ENCODE data around the gene ELOVL2.

Gene ELOVL2

DNA sequence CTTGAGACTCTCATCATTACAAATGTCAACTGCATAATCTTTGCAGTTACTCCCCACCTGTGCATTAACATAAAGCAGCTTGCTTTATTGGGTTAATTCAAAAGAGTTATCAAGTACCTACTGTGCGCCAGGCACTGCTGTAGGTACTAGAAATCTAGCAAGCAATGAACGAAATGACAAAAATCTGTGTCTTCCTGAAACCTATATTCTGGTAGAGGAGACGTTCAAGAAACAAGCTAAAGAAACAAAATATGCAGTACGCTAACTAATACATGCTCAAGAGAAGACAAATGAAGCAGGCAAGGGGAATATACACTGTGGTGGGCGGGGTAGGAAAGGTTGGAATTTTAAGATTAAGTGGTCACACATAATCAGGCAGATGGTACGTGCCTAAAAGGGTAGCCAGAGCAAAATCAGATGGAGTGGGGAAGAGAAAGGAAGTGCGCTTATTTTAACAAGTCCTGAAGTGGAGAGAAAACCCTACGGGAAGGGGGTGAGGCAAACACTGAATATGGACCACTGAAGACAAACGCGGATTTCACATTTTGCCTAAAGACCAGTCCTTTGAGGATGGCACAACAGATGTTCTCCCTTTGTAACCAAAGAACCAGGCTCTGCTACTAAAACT lies 1.2 kb downstream of the ELOVL2 start:
- Histone ChIP-seq H3K36me3 (no peaks in the 10 kb centered on the region), H3K4me3 (no peak overlapping the region), H3K27ac (no peak overlapping the region), H3K9me3 (peaks cover 0 to 4% (median 0%) of the 10 kb centered on the region in 3 donors), H3K27me3 (peaks cover 0 to 62% of the 10 kb centered on the region in 2 donors), H3K4me1 (peaks cover 0 to 14% (median 13%) of the 10 kb centered on the region in 4 donors)
- intact Hi-C loops (cut with DNase I; ENCODE audit: low total_unique reads), result no loop called here
- no peak for DNase-seq
- TF ChIP-seq, protein P1, sequence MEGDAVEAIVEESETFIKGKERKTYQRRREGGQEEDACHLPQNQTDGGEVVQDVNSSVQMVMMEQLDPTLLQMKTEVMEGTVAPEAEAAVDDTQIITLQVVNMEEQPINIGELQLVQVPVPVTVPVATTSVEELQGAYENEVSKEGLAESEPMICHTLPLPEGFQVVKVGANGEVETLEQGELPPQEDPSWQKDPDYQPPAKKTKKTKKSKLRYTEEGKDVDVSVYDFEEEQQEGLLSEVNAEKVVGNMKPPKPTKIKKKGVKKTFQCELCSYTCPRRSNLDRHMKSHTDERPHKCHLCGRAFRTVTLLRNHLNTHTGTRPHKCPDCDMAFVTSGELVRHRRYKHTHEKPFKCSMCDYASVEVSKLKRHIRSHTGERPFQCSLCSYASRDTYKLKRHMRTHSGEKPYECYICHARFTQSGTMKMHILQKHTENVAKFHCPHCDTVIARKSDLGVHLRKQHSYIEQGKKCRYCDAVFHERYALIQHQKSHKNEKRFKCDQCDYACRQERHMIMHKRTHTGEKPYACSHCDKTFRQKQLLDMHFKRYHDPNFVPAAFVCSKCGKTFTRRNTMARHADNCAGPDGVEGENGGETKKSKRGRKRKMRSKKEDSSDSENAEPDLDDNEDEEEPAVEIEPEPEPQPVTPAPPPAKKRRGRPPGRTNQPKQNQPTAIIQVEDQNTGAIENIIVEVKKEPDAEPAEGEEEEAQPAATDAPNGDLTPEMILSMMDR (IDR thresholded peaks at IDR 0.05), result no peak

DNA sequence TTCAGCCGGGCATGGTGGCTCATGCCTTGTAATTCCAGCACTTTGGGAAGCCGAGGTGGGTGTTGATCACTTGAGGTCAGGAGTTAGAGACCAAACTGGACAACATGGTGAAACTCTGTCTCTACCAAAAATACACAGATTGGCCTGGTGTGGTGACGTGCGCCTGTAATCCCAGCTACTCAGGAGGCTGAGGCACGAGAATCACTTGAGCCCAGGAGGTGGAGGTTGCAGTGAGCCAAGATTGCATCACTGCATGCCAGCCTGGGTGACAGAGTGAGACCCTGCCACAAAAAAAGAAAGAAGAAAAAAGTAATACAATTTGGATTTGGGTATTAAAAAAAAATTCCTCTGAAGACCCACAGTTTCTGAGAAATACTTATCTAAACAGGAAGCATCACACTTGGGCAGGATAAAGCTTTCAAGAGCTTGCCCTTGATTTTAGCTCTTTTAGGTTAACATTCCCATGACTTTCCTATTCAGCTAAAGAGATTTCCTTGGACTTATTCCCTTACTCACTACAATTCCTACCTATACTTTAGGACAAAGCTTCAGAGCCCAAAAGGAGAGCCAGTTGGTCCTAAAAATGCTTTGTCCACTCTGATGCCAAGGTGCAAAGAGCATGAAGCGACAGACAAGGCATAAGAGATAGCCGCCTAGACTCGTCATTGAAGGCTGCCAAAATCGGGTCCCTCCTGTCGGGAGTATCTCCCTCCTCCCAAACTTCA lies 1.9 kb downstream of the ELOVL2 start:
- no peak for DNase-seq
- H3K4me1 ChIP-seq, result peaks cover 0 to 14% (median 13%) of the 10 kb centered on the region in 4 donors
- intact Hi-C loops (cut with DNase I; ENCODE audit: low total_unique reads), result no loop called here
- TF ChIP-seq, protein P1 (IDR thresholded peaks at IDR 0.05), result no peak
- no peak overlapping the region for H3K4me3 ChIP-seq
- peaks cover 0 to 56% of the 10 kb centered on the region in 2 donors for H3K27me3 ChIP-seq
- H3K36me3 ChIP-seq, result no peaks in the 10 kb centered on the region
- H3K27ac ChIP-seq, result no peak overlapping the region
- H3K9me3 ChIP-seq, result peaks cover 0 to 4% (median 0%) of the 10 kb centered on the region in 3 donors

DNA sequence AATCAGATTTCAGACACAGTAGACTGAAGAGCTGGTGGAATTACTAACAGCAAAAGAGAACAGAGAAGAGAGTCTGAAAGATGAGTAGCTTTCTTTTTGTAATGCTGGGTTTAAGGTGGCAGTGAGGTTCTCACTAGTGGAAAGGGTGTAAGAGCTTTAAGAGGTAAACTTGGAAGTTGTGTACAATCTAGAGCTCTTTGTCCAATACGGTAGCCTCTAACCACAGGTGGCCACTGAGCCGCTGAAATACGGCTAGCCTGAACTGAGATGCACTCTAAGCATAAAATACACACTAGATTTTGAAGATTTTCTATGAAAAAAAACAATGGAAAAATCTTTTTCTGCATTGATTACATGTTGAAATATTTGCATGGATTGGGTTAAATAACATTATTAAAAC lies 4.0 kb downstream of the ELOVL2 start:
- no peak overlapping the region for H3K4me3 ChIP-seq
- H3K27ac ChIP-seq, result no peak overlapping the region
- TF ChIP-seq, protein P1 (IDR thresholded peaks at IDR 0.05), result no peak
- peaks cover 0 to 42% of the 10 kb centered on the region in 2 donors for H3K27me3 ChIP-seq
- H3K4me1 ChIP-seq, result peaks cover 0 to 14% (median 13%) of the 10 kb centered on the region in 4 donors
- intact Hi-C loops (cut with DNase I; ENCODE audit: low total_unique reads), result no loop called here
- peaks cover 0 to 4% (median 0%) of the 10 kb centered on the region in 3 donors for H3K9me3 ChIP-seq
- no peak for DNase-seq
- H3K36me3 ChIP-seq, result no peaks in the 10 kb centered on the region

DNA sequence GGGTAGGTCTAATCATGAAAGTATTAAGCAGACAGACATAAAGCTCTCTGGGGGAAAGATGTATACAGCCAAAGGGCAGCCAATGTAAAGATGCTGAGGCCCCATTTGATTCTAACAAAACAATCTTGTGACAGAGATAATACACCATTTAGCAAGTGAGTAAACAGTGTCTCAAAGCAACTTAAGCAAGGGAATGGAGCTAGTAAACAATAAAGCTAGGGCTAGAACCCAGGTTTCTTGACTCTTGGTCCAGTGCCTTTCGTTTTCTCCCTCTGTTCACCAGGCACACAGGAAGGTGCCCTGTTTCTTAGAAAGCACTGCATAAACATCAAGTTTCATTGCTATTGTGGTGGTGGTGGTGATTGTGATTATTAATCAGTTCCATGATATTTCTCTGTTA lies 5.1 kb downstream of the ELOVL2 start:
- H3K4me1 ChIP-seq, result peaks cover 0 to 7% (median 6%) of the 10 kb centered on the region in 4 donors
- no peaks in the 10 kb centered on the region for H3K36me3 ChIP-seq
- peaks cover 0 to 32% of the 10 kb centered on the region in 2 donors for H3K27me3 ChIP-seq
- H3K27ac ChIP-seq, result no peak overlapping the region
- intact Hi-C loops (cut with DNase I; ENCODE audit: low total_unique reads), result no loop called here
- no peak overlapping the region for H3K4me3 ChIP-seq
- DNase-seq, result no peak
- TF ChIP-seq, protein P1 (IDR thresholded peaks at IDR 0.05), result no peak
- H3K9me3 ChIP-seq, result no peaks in the 10 kb centered on the region

DNA sequence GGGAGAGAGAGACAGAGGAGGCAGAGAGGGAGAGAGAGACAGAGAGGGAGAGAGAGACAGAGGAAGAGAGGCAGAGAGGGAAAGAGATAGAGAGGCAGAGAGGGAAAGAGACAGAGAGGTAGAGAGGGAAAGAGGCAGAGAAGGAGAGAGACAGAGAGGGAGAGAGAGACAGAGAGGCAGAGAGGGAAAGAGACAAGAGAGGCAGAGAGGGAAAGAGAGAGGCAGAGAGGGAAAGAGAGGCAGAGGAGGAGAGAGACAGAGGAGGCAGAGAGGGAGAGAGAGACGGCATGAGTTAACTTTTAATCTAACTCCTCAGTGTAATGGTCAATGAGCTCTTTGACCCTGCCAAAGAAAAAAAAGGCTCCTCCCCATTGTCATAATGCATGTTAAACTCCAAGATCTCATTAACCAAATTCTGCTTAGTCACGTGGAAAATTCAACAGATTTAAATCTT lies 7.1 kb downstream of the ELOVL2 start:
- intact Hi-C loops (cut with DNase I; ENCODE audit: low total_unique reads), result no loop called here
- Histone ChIP-seq H3K27me3 (peaks cover 0 to 11% of the 10 kb centered on the region in 2 donors), H3K27ac (no peak overlapping the region), H3K9me3 (no peaks in the 10 kb centered on the region), H3K36me3 (no peaks in the 10 kb centered on the region), H3K4me1 (no peaks in the 10 kb centered on the region), H3K4me3 (no peak overlapping the region)
- DNase-seq, result no peak
- TF ChIP-seq, protein P1 (IDR thresholded peaks at IDR 0.05), result no peak

Data from tibial artery (tissue), 4 donors.